Vagina (tissue), 2 donors: Measurements from ENCODE around the gene ANAPC15. TPM values are rescaled to one million over a fixed set of nuclear protein-coding genes. Genes with fewer than 3 reads are reported as not detected.
"Not testable (repeated sequence)": the region's sequence is repeated elsewhere in the genome, so short reads cannot be mapped to it uniquely, and the experiment has no call there.

Source experiments
- DNase-seq, 2 donors: peaks; one replicate each; pipeline ENCODE4 v3.0.0-alpha.2; 2017; ENCODE audit errors: extremely low spot score in 2 of 2
- H3K27ac ChIP-seq: fragments of 200-600 bp; sonication (generic); one replicate; pipeline ENCODE4 v1.5.1; 2019
- H3K27me3 ChIP-seq: fragments of 200-600 bp; sonication (generic); one replicate; pipeline ENCODE4 v1.5.1; 2019
- H3K36me3 ChIP-seq, 2 donors: fragments of 200-600 bp; sonication (generic); one replicate each; pipeline ENCODE4 v1.5.1; 2017 to 2019
- H3K4me1 ChIP-seq: fragments of 200-600 bp; sonication (generic); one replicate; pipeline ENCODE4 v1.5.1; 2019
- H3K4me3 ChIP-seq, 2 donors: fragments of 200-600 bp; sonication (generic); 1 replicate in 1 of 2; 2 replicates in 1 of 2; pipeline ENCODE4 v1.5.1; 2016 to 2019
- H3K9me3 ChIP-seq: fragments of 200-600 bp; sonication (generic); one replicate; pipeline ENCODE4 v1.5.1; 2019
- POLR2A ChIP-seq, 2 donors: fragments of 450-650 bp; IDR thresholded peaks; one replicate each; pipeline ENCODE4 v1.6.1; 2017; ENCODE audit warnings: antibody characterized with exemption in 2 of 2, mild to moderate bottlenecking in 2 of 2, moderate library complexity in 2 of 2
- POLR2AphosphoS5 ChIP-seq, 2 donors: sonication (generic); formaldehyde crosslinking; IDR thresholded peaks; one replicate each; pipeline ENCODE4 v1.9.0; 2017; ENCODE audit warnings: antibody characterized with exemption in 2 of 2, mild to moderate bottlenecking in 2 of 2, low read depth in 1 of 2; ENCODE audit not compliant: insufficient read depth in 1 of 2
- intact Hi-C: fragments of 100-400 bp; cut with DNase I; formaldehyde crosslinking; loops from one replicate; pipeline ENCODE4 v1.15.1; 2023
- total RNA-seq: library from RNA; depleted of rRNA; stranded (reverse); fragments of >200 nt; gene quantifications from one replicate; pipeline ENCODE4 v1.2.3, GENCODE V29; 2016
- TF ChIP-seq, protein P1 (sequence below), 3 experiments: fragments of 450-650 bp in 2 of 3; fragments of 200-600 bp in 1 of 3; sonication (generic) in 1 of 3; IDR thresholded peaks; one replicate each; pipeline ENCODE4 v1.5.1; 2017 to 2019; ENCODE audit warnings: antibody characterized with exemption in 3 of 3, mild to moderate bottlenecking in 2 of 3, moderate library complexity in 2 of 3

Gene ANAPC15
- total RNA-seq, 1 donor from 2014 or later, result 19.9 TPM

DNA sequence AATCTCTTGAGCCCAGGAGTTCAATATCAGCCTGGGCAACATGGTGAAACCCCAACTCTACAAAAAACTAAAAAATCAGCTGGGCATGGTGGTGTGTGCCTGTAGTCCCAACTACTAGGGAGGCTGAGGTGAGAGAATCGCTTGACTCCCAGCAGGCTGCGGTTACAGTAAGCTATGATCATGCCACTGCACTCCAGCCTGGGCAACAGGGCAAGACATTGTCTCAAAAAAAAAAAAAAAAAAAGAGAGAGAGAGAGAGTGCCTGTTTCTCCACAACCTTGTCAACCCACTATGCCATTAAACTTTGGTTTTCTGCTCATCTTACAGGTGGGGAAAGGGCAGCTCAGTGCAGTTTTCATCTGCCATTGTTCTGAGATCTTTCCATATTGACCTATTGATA, 28.2 kb upstream of the ANAPC15 start:
- no peaks in the 10 kb centered on the region for H3K27me3 ChIP-seq
- DNase-seq, result no peak
- H3K27ac ChIP-seq, result no peak overlapping the region
- intact Hi-C loops, result loop anchor here (10.0 kb wide), 1 partner anchor 274 kb away; no protein-coding TSS in a partner anchor
- H3K4me3 ChIP-seq, result no peak overlapping the region
- no peaks in the 10 kb centered on the region for H3K36me3 ChIP-seq
- no peaks in the 10 kb centered on the region for H3K9me3 ChIP-seq
- TF ChIP-seq, protein P1, sequence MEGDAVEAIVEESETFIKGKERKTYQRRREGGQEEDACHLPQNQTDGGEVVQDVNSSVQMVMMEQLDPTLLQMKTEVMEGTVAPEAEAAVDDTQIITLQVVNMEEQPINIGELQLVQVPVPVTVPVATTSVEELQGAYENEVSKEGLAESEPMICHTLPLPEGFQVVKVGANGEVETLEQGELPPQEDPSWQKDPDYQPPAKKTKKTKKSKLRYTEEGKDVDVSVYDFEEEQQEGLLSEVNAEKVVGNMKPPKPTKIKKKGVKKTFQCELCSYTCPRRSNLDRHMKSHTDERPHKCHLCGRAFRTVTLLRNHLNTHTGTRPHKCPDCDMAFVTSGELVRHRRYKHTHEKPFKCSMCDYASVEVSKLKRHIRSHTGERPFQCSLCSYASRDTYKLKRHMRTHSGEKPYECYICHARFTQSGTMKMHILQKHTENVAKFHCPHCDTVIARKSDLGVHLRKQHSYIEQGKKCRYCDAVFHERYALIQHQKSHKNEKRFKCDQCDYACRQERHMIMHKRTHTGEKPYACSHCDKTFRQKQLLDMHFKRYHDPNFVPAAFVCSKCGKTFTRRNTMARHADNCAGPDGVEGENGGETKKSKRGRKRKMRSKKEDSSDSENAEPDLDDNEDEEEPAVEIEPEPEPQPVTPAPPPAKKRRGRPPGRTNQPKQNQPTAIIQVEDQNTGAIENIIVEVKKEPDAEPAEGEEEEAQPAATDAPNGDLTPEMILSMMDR (IDR thresholded peaks at IDR 0.05), result no peak
- TF ChIP-seq POLR2A (IDR thresholded peaks at IDR 0.05) (no peak), POLR2AphosphoS5 (IDR thresholded peaks at IDR 0.05; ENCODE audit: insufficient read depth in 1 of 2, low read depth in 1 of 2) (no peak)
- no peaks in the 10 kb centered on the region for H3K4me1 ChIP-seq

DNA sequence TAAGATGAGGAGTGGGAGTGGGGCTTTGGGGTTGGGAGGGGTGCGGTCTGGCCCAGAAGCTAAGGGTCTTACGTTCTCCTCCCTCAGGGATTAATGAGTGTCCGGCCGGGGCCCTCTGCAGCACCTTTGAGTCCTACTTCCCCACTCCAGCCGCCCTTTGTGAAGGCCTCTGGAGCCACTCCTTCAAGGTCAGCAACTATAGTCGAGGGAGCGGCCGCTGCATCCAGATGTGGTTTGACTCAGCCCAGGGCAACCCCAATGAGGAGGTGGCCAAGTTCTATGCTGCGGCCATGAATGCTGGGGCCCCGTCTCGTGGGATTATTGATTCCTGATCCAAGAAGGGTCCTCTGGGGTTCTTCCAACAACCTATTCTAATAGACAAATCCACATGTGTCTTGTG, 27.0 kb upstream of the ANAPC15 start:
- no peaks in the 10 kb centered on the region for H3K4me1 ChIP-seq
- TF ChIP-seq POLR2AphosphoS5 (IDR thresholded peaks at IDR 0.05; ENCODE audit: insufficient read depth in 1 of 2, low read depth in 1 of 2), result no peak
- no peaks in the 10 kb centered on the region for H3K36me3 ChIP-seq
- H3K27me3 ChIP-seq, result no peaks in the 10 kb centered on the region
- DNase-seq, result no peak
- H3K9me3 ChIP-seq, result no peaks in the 10 kb centered on the region
- intact Hi-C loops, result no loop called here
- no peak overlapping the region for H3K27ac ChIP-seq
- no peak overlapping the region for H3K4me3 ChIP-seq

DNA sequence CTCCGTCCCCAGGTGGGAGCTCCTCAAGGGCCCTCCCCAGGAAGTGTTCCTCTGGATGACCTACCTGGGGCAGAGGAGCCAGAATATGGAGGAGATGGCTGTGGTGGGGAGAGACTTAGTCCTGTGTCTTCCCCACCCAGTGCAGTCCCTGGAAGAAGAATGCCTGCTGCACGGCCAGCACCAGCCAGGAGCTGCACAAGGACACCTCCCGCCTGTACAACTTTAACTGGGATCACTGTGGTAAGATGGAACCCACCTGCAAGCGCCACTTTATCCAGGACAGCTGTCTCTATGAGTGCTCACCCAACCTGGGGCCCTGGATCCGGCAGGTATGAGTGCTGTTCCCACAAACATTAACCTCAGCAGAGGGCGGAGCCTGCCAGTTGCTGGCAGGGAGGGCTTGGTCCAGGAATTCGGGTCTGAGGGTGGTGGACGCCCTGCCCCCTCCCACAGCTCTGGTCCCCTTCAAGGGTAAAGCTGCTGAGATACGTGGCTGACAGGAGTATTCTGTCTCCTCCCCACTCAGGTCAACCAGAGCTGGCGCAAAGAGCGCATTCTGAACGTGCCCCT, 26.4 kb upstream of the ANAPC15 start:
- H3K36me3 ChIP-seq, result no peaks in the 10 kb centered on the region
- H3K27ac ChIP-seq, result no peak overlapping the region
- H3K9me3 ChIP-seq, result no peaks in the 10 kb centered on the region
- intact Hi-C loops, result no loop called here
- no peaks in the 10 kb centered on the region for H3K4me1 ChIP-seq
- no peak for DNase-seq
- H3K27me3 ChIP-seq, result no peaks in the 10 kb centered on the region
- H3K4me3 ChIP-seq, result no peak overlapping the region
- TF ChIP-seq POLR2AphosphoS5 (IDR thresholded peaks at IDR 0.05; ENCODE audit: insufficient read depth in 1 of 2, low read depth in 1 of 2) (no peak), POLR2A (IDR thresholded peaks at IDR 0.05) (no peak)
- TF ChIP-seq, protein P1 (IDR thresholded peaks at IDR 0.05), result no peak

DNA sequence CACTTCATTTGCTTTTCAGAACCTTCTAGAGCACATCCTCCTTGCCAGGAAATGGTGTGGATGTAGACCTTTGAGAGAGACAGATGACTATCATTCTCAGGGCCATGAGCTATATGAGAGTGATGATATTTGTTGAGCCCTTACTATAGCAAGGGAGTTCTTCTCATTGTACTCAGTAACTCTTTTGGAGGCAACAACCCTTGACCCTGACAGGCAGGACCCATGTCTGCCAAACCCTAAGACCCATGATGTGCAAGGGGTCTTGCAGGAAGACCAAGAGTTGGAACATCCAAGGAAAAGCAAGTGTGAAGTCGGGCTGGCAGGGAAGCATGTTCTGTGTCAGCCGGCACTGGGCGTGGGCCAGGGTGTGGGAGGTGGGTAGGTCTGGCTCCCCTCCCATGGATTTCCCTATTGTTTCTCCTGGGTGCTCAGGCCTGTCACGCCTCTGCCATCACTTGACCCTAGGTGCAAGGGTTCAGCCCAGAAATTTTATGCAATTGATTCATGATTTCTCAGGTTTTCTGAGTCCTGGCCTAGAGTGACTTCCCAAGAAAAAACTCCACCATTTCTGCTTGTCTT, 24.3 kb upstream of the ANAPC15 start:
- no peaks in the 10 kb centered on the region for H3K36me3 ChIP-seq
- no peaks in the 10 kb centered on the region for H3K4me1 ChIP-seq
- DNase-seq, result no peak
- no peak overlapping the region for H3K4me3 ChIP-seq
- H3K27me3 ChIP-seq, result no peaks in the 10 kb centered on the region
- TF ChIP-seq POLR2AphosphoS5 (IDR thresholded peaks at IDR 0.05; ENCODE audit: insufficient read depth in 1 of 2, low read depth in 1 of 2) (no peak), POLR2A (IDR thresholded peaks at IDR 0.05) (no peak)
- TF ChIP-seq, protein P1 (IDR thresholded peaks at IDR 0.05), result no peak
- no peaks in the 10 kb centered on the region for H3K9me3 ChIP-seq
- no peak overlapping the region for H3K27ac ChIP-seq
- intact Hi-C loops, result no loop called here

DNA sequence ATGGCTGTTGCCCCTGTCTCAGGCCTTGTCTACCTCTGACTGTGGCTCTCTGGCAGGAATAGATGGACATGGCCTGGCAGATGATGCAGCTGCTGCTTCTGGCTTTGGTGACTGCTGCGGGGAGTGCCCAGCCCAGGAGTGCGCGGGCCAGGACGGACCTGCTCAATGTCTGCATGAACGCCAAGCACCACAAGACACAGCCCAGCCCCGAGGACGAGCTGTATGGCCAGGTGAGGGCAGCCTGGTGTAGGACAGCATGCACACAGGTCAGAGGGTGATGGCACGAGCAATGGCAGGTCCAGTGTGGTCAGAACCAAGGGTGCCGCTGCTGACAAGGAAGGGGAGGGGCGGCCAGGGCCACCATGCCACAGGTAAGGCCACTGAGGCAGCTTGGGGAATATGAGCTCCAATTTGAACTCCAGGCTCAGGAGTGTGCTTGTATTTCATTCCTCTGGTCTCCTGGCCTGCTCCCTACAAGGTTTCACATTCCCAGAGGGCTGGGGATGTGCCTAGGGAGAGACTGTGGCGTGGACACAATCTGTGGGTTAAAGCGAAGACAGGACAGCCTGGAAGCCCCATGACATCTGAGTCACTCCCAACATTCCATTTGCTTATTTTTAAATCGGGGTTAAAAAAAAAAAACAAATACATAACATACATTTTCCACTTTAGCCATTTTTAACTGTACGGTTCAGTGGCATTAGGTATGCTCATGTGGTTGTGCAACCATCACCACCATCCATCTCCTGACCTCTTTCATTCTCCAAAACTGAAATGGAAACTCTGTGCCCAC, 23.6 kb upstream of the ANAPC15 start:
- Histone ChIP-seq H3K27ac (no peak overlapping the region), H3K4me1 (no peaks in the 10 kb centered on the region), H3K36me3 (no peaks in the 10 kb centered on the region), H3K9me3 (no peaks in the 10 kb centered on the region), H3K27me3 (no peaks in the 10 kb centered on the region), H3K4me3 (no peak overlapping the region)
- DNase-seq, result no peak
- TF ChIP-seq, protein P1 (IDR thresholded peaks at IDR 0.05), result no peak
- TF ChIP-seq POLR2A (IDR thresholded peaks at IDR 0.05) (no peak), POLR2AphosphoS5 (IDR thresholded peaks at IDR 0.05; ENCODE audit: insufficient read depth in 1 of 2, low read depth in 1 of 2) (no peak)
- intact Hi-C loops, result no loop called here

DNA sequence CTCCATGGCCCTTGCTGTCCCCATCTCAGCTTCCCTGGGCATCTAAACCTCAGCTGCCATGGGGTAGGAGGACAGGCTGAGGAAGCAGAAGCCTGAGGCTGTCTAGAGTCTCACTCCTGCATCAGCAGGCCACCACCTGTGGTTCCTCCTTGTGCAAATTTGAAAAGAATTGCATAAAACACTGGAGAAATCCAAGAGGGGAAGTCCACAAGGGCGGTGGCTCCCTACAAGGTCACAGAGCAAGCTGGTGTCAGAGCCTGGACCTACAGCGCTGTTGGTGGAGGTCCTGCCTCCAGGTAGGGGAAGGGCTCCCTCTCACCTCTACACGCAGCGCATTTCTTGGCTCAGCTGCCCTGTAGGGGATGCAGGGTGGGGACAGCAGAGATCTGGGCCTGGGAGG, 23.0 kb upstream of the ANAPC15 start, which contains the start of gene FOLR3:
Gene FOLR3 (plus strand): TSS at position 253 of the 400 bp plus-strand sequence. CDS start 228 bp downstream, outside the sequence.
- H3K27me3 ChIP-seq, H3K4me3 ChIP-seq, DNase-seq, H3K9me3 ChIP-seq, intact Hi-C loops, H3K36me3 ChIP-seq, H3K27ac ChIP-seq, H3K4me1 ChIP-seq: not testable (repeated sequence)
